ENCODE results near the gene CLEC11A.

Gene CLEC11A

GRCh38 chr19:50721441-50722137 lies 1.6 kb upstream of the CLEC11A start:
- no peak overlapping the region for H3K27ac ChIP-seq (ENCODE audit: low read length)
- DNase-seq (no peak), ATAC-seq (ENCODE audit: insufficient read depth, low read depth) (no peak)
- peaks cover 32% of the 10 kb centered on the region for H3K4me1 ChIP-seq (ENCODE audit: insufficient read depth, low read length)
- no peak overlapping the region for H2AFZ ChIP-seq (ENCODE audit: low read depth, low read length)
- H3K79me2 ChIP-seq (ENCODE audit: insufficient read depth, low read length) = peaks cover 14% of the 10 kb centered on the region
- H3K4me2 ChIP-seq (ENCODE audit: insufficient read depth, low read length) = no peak overlapping the region
- no peak for TF ChIP-seq EZH2 (IDR thresholded peaks at IDR 0.05; ENCODE audit: borderline replicate concordance, low read depth, low read length, severe bottlenecking)
- TF ChIP-seq, protein P1, sequence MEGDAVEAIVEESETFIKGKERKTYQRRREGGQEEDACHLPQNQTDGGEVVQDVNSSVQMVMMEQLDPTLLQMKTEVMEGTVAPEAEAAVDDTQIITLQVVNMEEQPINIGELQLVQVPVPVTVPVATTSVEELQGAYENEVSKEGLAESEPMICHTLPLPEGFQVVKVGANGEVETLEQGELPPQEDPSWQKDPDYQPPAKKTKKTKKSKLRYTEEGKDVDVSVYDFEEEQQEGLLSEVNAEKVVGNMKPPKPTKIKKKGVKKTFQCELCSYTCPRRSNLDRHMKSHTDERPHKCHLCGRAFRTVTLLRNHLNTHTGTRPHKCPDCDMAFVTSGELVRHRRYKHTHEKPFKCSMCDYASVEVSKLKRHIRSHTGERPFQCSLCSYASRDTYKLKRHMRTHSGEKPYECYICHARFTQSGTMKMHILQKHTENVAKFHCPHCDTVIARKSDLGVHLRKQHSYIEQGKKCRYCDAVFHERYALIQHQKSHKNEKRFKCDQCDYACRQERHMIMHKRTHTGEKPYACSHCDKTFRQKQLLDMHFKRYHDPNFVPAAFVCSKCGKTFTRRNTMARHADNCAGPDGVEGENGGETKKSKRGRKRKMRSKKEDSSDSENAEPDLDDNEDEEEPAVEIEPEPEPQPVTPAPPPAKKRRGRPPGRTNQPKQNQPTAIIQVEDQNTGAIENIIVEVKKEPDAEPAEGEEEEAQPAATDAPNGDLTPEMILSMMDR (IDR thresholded peaks at IDR 0.05; ENCODE audit: borderline replicate concordance, extremely low read depth, low read length, poor library complexity, severe bottlenecking) = no peak
- no peak overlapping the region for H3K9ac ChIP-seq (ENCODE audit: low read depth, low read length)
- peaks cover 36% of the 10 kb centered on the region for H4K20me1 ChIP-seq (ENCODE audit: insufficient read depth, low read length)
- no peaks in the 10 kb centered on the region for H3K9me3 ChIP-seq (ENCODE audit: insufficient read depth, low read length, severe bottlenecking)
- H3K36me3 ChIP-seq (ENCODE audit: insufficient read depth, low read length) = no peaks in the 10 kb centered on the region
- H3K4me3 ChIP-seq (ENCODE audit: low read depth in 1 of 2, low read length in 2 of 2) = no peak overlapping the region
- peaks cover 61% of the 10 kb centered on the region for H3K27me3 ChIP-seq (ENCODE audit: insufficient read depth, low read length, poor library complexity)

- H3K9ac ChIP-seq (ENCODE audit: low read depth, low read length) = no peak overlapping the region
- no peak overlapping the region for H3K27ac ChIP-seq (ENCODE audit: low read length)
- H3K79me2 ChIP-seq (ENCODE audit: insufficient read depth, low read length) = peaks cover 14% of the 10 kb centered on the region
- no peak overlapping the region for H3K4me2 ChIP-seq (ENCODE audit: insufficient read depth, low read length)
- peaks cover 57% of the 10 kb centered on the region for H3K27me3 ChIP-seq (ENCODE audit: insufficient read depth, low read length, poor library complexity)
- H3K4me1 ChIP-seq (ENCODE audit: insufficient read depth, low read length) = peaks cover 32% of the 10 kb centered on the region
- H3K36me3 ChIP-seq (ENCODE audit: insufficient read depth, low read length) = no peaks in the 10 kb centered on the region
- H4K20me1 ChIP-seq (ENCODE audit: insufficient read depth, low read length) = peaks cover 36% of the 10 kb centered on the region
- no peak for DNase-seq
- no peak overlapping the region for H3K4me3 ChIP-seq (ENCODE audit: low read depth in 1 of 2, low read length in 2 of 2)
- H3K9me3 ChIP-seq (ENCODE audit: insufficient read depth, low read length, severe bottlenecking) = no peaks in the 10 kb centered on the region
- H2AFZ ChIP-seq (ENCODE audit: low read depth, low read length) = no peak overlapping the region
- ATAC-seq (ENCODE audit: insufficient read depth, low read depth) = no peak
- TF ChIP-seq EZH2 (IDR thresholded peaks at IDR 0.05; ENCODE audit: borderline replicate concordance, low read depth, low read length, severe bottlenecking) = no peak
- TF ChIP-seq, protein P1 (IDR thresholded peaks at IDR 0.05; ENCODE audit: borderline replicate concordance, extremely low read depth, low read length, poor library complexity, severe bottlenecking) = no peak
Measured at GRCh38 chr19:50722201-50723013, 757 bp upstream of the CLEC11A start.

DNA sequence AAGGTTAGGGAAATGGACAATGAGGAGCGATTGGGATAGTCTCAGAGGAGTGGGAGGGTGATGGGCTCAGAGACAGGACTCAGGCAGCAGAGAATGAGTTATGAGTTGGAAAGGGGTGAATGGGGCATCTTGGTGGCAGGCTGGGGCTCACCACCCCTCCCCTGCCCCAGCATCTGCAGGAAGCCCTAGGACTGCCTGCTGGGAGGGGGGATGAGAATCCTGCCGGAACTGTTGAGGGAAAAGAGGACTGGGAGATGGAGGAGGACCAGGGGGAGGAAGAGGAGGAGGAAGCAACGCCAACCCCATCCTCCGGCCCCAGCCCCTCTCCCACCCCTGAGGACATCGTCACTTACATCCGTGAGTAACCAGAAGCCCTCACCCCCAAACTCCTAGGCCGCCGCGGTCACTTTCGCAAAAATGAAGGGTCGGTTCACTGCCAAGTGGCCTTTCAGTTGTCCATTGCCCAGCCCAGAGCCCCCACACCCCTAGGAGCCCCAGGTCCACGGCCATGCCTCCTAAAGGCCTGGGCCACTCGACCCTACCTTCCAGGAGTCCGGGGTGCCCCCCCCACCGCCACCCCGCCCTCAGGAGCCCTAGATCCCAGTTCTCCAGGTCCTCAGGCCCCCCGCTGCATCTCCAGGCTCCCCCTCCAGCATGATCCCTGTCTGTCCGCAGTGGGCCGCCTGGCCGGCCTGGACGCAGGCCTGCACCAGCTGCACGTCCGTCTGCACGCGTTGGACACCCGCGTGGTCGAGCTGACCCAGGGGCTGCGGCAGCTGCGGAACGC lies 764 bp downstream of the CLEC11A start:
- peaks cover 38% of the 10 kb centered on the region for H4K20me1 ChIP-seq (ENCODE audit: insufficient read depth, low read length)
- H3K27me3 ChIP-seq (ENCODE audit: insufficient read depth, low read length, poor library complexity) = peaks cover 42% of the 10 kb centered on the region
- H3K4me2 ChIP-seq (ENCODE audit: insufficient read depth, low read length) = peak overlapping the region; percentile 94
- H3K9me3 ChIP-seq (ENCODE audit: insufficient read depth, low read length, severe bottlenecking) = no peaks in the 10 kb centered on the region
- TF ChIP-seq, protein P1 (IDR thresholded peaks at IDR 0.05; ENCODE audit: borderline replicate concordance, extremely low read depth, low read length, poor library complexity, severe bottlenecking) = no peak
- TF ChIP-seq EZH2 (IDR thresholded peaks at IDR 0.05; ENCODE audit: borderline replicate concordance, low read depth, low read length, severe bottlenecking) = peak; percentile 72
- H3K79me2 ChIP-seq (ENCODE audit: insufficient read depth, low read length) = peaks cover 14% of the 10 kb centered on the region
- no peak for ATAC-seq (ENCODE audit: insufficient read depth, low read depth)
- no peak for DNase-seq
- H3K36me3 ChIP-seq (ENCODE audit: insufficient read depth, low read length) = no peaks in the 10 kb centered on the region
- peak overlapping the region; percentile 56 for H3K9ac ChIP-seq (ENCODE audit: low read depth, low read length)
- H3K4me1 ChIP-seq (ENCODE audit: insufficient read depth, low read length) = peaks cover 27% of the 10 kb centered on the region
- peak overlapping the region; percentile 50 for H3K27ac ChIP-seq (ENCODE audit: low read length)
- H2AFZ ChIP-seq (ENCODE audit: low read depth, low read length) = peak overlapping the region; percentile 88
- H3K4me3 ChIP-seq (ENCODE audit: low read depth in 1 of 2, low read length in 2 of 2) = peak overlapping the region; percentile 17 to 71; a peak in 3 of 4 replicates
